ENCODE results near the gene COL20A1. TPM values are rescaled to one million over a fixed set of nuclear protein-coding genes. Genes with fewer than 3 reads are reported as not detected.

COL20A1 gene
- total and polyA plus RNA-seq, 2 donors (not counting 1 experiment from before 2014, with no cell fraction given), result not detected

DNA sequence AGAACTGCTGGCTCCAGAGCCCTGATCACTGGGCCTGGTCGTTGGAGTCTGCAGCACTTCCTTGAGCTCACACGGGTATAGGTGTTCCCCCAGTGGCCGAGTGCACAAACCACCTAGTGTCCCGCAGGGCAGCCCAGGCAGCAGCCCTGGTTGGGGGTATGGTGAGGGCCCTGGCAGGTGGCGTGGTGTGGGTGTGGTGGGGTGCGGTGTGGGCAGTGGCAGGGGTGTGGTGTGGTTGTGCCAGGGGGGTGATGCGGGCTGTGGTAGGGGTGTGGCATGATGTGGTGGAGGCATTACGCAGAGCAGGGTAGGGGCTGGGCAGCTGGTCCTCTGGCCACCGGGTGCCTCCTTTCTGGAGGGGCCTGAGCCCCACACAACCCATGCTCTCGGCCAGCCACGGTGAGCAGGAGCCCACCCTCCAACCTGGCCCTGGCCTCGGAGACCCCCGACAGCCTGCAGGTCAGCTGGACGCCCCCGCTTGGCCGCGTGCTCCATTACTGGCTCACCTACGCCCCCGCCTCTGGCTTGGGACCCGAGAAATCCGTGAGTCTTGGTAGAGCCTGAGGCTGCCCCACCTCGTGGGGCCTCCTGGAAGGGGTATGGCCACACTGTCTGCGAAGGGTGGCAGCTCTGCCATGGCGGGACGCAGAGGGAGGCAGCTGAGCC lies 20.5 kb downstream of the COL20A1 start:
- H3K27me3 ChIP-seq (ENCODE audit: control insufficient read depth, insufficient read depth, low read length), result no peaks in the 10 kb centered on the region
- H3K4me3 ChIP-seq (replicated peaks in 1 of 4; ENCODE audit: control extremely low read depth in 1 of 4, insufficient read depth in 1 of 4, low read depth in 3 of 4, low read length in 4 of 4), result no peak overlapping the region
- no peaks in the 10 kb centered on the region for H3K9me3 ChIP-seq (ENCODE audit: control insufficient read depth, insufficient read depth, low read depth, low read length)
- TF ChIP-seq, protein P1, sequence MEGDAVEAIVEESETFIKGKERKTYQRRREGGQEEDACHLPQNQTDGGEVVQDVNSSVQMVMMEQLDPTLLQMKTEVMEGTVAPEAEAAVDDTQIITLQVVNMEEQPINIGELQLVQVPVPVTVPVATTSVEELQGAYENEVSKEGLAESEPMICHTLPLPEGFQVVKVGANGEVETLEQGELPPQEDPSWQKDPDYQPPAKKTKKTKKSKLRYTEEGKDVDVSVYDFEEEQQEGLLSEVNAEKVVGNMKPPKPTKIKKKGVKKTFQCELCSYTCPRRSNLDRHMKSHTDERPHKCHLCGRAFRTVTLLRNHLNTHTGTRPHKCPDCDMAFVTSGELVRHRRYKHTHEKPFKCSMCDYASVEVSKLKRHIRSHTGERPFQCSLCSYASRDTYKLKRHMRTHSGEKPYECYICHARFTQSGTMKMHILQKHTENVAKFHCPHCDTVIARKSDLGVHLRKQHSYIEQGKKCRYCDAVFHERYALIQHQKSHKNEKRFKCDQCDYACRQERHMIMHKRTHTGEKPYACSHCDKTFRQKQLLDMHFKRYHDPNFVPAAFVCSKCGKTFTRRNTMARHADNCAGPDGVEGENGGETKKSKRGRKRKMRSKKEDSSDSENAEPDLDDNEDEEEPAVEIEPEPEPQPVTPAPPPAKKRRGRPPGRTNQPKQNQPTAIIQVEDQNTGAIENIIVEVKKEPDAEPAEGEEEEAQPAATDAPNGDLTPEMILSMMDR (conservative IDR thresholded peaks at IDR 0.05 in 1 of 2, IDR thresholded peaks at IDR 0.05 in 1 of 2; ENCODE audit: low read depth in 1 of 2, low read length in 2 of 2), result no peak
- TF ChIP-seq EZH2 (IDR thresholded peaks at IDR 0.05; ENCODE audit: low read length, missing control alignments), result no peak
- no peak overlapping the region for H3K9ac ChIP-seq (ENCODE audit: insufficient read depth, low read length)
- no peak for DNase-seq (ENCODE audit: low read depth in 2 of 2)
- H3K27ac ChIP-seq (ENCODE audit: insufficient read depth, low read length), result no peak overlapping the region
- H4K20me1 ChIP-seq (ENCODE audit: control insufficient read depth, extremely low read depth, insufficient read depth, low read length), result no peaks in the 10 kb centered on the region
- no peaks in the 10 kb centered on the region for H3K4me1 ChIP-seq (ENCODE audit: control insufficient read depth, extremely low read depth, insufficient read depth, low read length)
- H3K79me2 ChIP-seq (ENCODE audit: control insufficient read depth, insufficient read depth, low read length), result no peaks in the 10 kb centered on the region
- no peak overlapping the region for H3K4me2 ChIP-seq (ENCODE audit: extremely low read depth, insufficient read depth, low read length)
- no peak overlapping the region for H2AFZ ChIP-seq (ENCODE audit: low read length)
- no peaks in the 10 kb centered on the region for H3K36me3 ChIP-seq (ENCODE audit: control insufficient read depth, insufficient read depth, low read length)

DNA sequence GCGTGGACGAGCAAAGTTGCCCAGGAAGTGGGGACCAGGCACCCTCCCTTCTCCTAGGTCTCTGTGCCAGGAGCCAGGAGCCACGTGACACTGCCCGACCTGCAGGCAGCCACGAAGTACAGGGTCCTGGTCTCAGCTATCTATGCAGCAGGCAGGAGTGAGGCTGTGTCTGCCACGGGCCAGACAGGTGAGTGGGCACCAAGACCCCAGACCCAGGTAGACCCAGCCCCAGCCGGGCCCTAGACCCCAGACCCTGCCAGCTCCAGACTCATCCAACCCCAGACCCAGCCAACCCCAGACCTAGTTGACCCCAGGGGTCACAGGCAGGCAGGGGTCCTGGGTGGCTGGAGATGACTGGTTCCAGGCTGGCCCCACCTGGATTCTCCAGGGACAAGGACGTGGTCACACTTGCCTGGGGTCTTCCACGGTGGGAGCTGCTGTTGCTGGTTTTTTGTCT lies 21.1 kb downstream of the COL20A1 start:
- Histone ChIP-seq H2AFZ (ENCODE audit: low read length) (no peak overlapping the region), H3K4me1 (ENCODE audit: control insufficient read depth, extremely low read depth, insufficient read depth, low read length) (no peaks in the 10 kb centered on the region), H3K9ac (ENCODE audit: insufficient read depth, low read length) (no peak overlapping the region), H3K4me2 (ENCODE audit: extremely low read depth, insufficient read depth, low read length) (no peak overlapping the region), H3K9me3 (ENCODE audit: control insufficient read depth, insufficient read depth, low read depth, low read length) (no peaks in the 10 kb centered on the region), H4K20me1 (ENCODE audit: control insufficient read depth, extremely low read depth, insufficient read depth, low read length) (no peaks in the 10 kb centered on the region), H3K79me2 (ENCODE audit: control insufficient read depth, insufficient read depth, low read length) (no peaks in the 10 kb centered on the region), H3K27me3 (ENCODE audit: control insufficient read depth, insufficient read depth, low read length) (no peaks in the 10 kb centered on the region), H3K36me3 (ENCODE audit: control insufficient read depth, insufficient read depth, low read length) (no peaks in the 10 kb centered on the region), H3K27ac (ENCODE audit: insufficient read depth, low read length) (no peak overlapping the region), H3K4me3 (replicated peaks in 1 of 4; ENCODE audit: control extremely low read depth in 1 of 4, insufficient read depth in 1 of 4, low read depth in 3 of 4, low read length in 4 of 4) (no peak overlapping the region)
- no peak for DNase-seq (ENCODE audit: low read depth in 2 of 2)
- TF ChIP-seq, protein P1 (conservative IDR thresholded peaks at IDR 0.05 in 1 of 2, IDR thresholded peaks at IDR 0.05 in 1 of 2; ENCODE audit: low read depth in 1 of 2, low read length in 2 of 2), result no peak
- no peak for TF ChIP-seq EZH2 (IDR thresholded peaks at IDR 0.05; ENCODE audit: low read length, missing control alignments)

DNA sequence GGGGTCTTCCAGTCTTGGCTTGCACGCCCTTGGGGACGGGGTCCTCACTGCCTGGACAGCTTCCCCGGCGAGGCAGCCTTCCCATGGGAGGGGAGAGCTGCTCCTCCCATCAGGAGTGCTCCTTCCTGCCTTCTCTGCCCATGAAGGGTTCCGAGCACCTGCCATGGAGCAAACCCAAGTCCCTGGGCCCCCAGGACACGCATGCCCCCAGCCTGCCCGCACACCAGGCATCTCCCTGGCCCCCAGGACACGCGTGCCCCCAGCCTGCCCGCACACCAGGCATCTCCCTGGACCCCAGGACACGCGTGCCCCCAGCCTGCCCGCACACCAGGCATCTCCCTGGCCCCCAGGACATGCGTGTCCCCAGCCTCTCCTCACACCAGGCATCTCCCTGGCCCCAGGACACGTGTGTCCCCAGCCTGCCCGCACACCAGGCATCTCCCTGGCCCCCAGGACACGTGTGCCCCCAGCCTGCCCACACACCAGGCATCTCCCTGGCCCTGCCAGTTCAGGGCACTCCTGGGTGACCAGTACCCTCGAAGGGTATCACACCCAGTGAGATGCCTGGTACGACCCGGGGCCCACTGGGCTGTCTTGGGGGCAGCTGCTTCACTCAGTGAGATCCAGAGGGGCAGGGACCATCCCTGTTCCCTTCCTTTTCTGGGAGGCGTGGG lies 21.7 kb downstream of the COL20A1 start:
- Histone ChIP-seq H3K36me3 (ENCODE audit: control insufficient read depth, insufficient read depth, low read length) (no peaks in the 10 kb centered on the region), H2AFZ (ENCODE audit: low read length) (no peak overlapping the region), H3K4me1 (ENCODE audit: control insufficient read depth, extremely low read depth, insufficient read depth, low read length) (no peaks in the 10 kb centered on the region), H3K27ac (ENCODE audit: insufficient read depth, low read length) (no peak overlapping the region), H3K9ac (ENCODE audit: insufficient read depth, low read length) (no peak overlapping the region), H3K4me3 (replicated peaks in 1 of 4; ENCODE audit: control extremely low read depth in 1 of 4, insufficient read depth in 1 of 4, low read depth in 3 of 4, low read length in 4 of 4) (no peak overlapping the region), H3K9me3 (ENCODE audit: control insufficient read depth, insufficient read depth, low read depth, low read length) (no peaks in the 10 kb centered on the region), H3K4me2 (ENCODE audit: extremely low read depth, insufficient read depth, low read length) (no peak overlapping the region), H4K20me1 (ENCODE audit: control insufficient read depth, extremely low read depth, insufficient read depth, low read length) (no peaks in the 10 kb centered on the region), H3K27me3 (ENCODE audit: control insufficient read depth, insufficient read depth, low read length) (no peaks in the 10 kb centered on the region), H3K79me2 (ENCODE audit: control insufficient read depth, insufficient read depth, low read length) (no peaks in the 10 kb centered on the region)
- DNase-seq (ENCODE audit: low read depth in 2 of 2), result no peak
- TF ChIP-seq EZH2 (IDR thresholded peaks at IDR 0.05; ENCODE audit: low read length, missing control alignments), result no peak
- TF ChIP-seq, protein P1 (conservative IDR thresholded peaks at IDR 0.05 in 1 of 2, IDR thresholded peaks at IDR 0.05 in 1 of 2; ENCODE audit: low read depth in 1 of 2, low read length in 2 of 2), result no peak

Measured in fibroblast of lung (primary cell).